Measurements from ENCODE around the gene MAP2K5. TPM values are rescaled to one million over a fixed set of nuclear protein-coding genes. Genes with fewer than 3 reads are reported as not detected.

The MAP2K5 gene
- total and polyA plus RNA-seq, 9 of the 15 experiments (the other 6 are each of a cell fraction or from before 2014, with no cell fraction given) = 0.41 to 16.5 (median 7.5) TPM

DNA sequence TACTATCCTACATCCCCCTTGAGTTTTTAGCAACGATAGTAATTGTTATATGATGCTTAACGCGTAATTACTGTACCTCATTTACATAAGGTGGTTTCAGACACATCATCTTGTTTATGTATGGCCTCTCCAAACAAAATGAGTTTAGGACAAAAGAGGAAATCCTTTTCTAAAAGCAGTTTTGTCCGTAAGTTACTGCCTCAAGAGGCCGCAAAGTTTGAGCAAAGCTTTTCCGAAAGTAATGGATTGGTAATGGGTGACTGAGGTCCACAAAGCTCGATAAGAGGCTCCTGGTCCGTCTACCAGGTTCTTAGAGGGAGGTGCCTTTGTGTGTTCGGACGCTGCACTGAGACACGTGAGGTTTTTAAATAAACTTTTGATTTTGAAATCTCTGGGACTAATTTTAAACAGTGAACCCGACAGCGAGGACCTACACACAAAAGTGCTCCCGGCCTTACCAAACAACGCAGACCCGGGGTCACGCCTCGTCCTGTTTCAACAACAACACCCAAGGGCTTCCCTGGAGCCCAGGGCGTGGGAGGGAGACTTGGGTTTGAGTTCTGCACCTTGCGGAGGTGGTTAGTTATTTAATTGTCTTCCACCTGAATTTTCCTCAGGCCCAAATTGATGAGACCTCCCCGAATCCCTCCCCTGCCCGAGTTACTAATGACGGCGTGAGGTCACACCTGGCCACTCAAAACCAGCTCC lies 22.0 kb upstream of the MAP2K5 start (continued):
- TF ChIP-seq ZNF668 (CRISPR knock-in tag; IDR thresholded peaks at IDR 0.05) (no peak), FOSL1 (tag; conservative IDR thresholded peaks at IDR 0.05) (no peak), DPF2 (IDR thresholded peaks at IDR 0.05) (peak; percentile 29), ZZZ3 (IDR thresholded peaks at IDR 0.05) (no peak), ZNF354B (CRISPR knock-in tag; IDR thresholded peaks at IDR 0.05) (no peak), NFRKB (IDR thresholded peaks at IDR 0.05; ENCODE audit: low read depth) (peak; percentile 13; the same call in 1 of the 2 replicates), HDAC3 (IDR thresholded peaks at IDR 0.05; ENCODE audit: borderline replicate concordance, partially characterized antibody) (no peak), ZNF224 (CRISPR knock-in tag; IDR thresholded peaks at IDR 0.05) (no peak), ZFX (CRISPR knock-in tag; IDR thresholded peaks at IDR 0.05) (no peak), ZNF76 (CRISPR knock-in tag; IDR thresholded peaks at IDR 0.05; ENCODE audit: borderline replicate concordance) (no peak), ZNF184 (CRISPR knock-in tag; IDR thresholded peaks at IDR 0.05) (no peak), SMARCA5 (IDR thresholded peaks at IDR 0.05) (no peak), HDAC1 (IDR thresholded peaks at IDR 0.05) (no peak), PML (IDR thresholded peaks at IDR 0.05; ENCODE audit: low read length) (peak; percentile 21; the same call in 1 of the 2 replicates), CBX8 (IDR thresholded peaks at IDR 0.05; ENCODE audit: borderline replicate concordance, extremely low read depth, low read depth, low read length, poor library complexity, severe bottlenecking) (no peak), MEIS2 (IDR thresholded peaks at IDR 0.05; ENCODE audit: partially characterized antibody) (no peak), PHTF2 (CRISPR knock-in tag; IDR thresholded peaks at IDR 0.05) (no peak)
- TF ChIP-seq, protein P1, sequence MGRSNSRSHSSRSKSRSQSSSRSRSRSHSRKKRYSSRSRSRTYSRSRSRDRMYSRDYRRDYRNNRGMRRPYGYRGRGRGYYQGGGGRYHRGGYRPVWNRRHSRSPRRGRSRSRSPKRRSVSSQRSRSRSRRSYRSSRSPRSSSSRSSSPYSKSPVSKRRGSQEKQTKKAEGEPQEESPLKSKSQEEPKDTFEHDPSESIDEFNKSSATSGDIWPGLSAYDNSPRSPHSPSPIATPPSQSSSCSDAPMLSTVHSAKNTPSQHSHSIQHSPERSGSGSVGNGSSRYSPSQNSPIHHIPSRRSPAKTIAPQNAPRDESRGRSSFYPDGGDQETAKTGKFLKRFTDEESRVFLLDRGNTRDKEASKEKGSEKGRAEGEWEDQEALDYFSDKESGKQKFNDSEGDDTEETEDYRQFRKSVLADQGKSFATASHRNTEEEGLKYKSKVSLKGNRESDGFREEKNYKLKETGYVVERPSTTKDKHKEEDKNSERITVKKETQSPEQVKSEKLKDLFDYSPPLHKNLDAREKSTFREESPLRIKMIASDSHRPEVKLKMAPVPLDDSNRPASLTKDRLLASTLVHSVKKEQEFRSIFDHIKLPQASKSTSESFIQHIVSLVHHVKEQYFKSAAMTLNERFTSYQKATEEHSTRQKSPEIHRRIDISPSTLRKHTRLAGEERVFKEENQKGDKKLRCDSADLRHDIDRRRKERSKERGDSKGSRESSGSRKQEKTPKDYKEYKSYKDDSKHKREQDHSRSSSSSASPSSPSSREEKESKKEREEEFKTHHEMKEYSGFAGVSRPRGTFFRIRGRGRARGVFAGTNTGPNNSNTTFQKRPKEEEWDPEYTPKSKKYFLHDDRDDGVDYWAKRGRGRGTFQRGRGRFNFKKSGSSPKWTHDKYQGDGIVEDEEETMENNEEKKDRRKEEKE (IDR thresholded peaks at IDR 0.05; ENCODE audit: borderline replicate concordance in 1 of 2, control insufficient read depth in 1 of 2, low read depth in 2 of 2, low read length in 1 of 2) = no peak
- TF ChIP-seq, protein P2, sequence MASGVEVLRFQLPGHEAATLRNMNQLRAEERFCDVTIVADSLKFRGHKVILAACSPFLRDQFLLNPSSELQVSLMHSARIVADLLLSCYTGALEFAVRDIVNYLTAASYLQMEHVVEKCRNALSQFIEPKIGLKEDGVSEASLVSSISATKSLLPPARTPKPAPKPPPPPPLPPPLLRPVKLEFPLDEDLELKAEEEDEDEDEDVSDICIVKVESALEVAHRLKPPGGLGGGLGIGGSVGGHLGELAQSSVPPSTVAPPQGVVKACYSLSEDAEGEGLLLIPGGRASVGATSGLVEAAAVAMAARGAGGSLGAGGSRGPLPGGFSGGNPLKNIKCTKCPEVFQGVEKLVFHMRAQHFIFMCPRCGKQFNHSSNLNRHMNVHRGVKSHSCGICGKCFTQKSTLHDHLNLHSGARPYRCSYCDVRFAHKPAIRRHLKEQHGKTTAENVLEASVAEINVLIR (CRISPR knock-in tag; IDR thresholded peaks at IDR 0.05) = no peak
- TF ChIP-seq, protein P3, sequence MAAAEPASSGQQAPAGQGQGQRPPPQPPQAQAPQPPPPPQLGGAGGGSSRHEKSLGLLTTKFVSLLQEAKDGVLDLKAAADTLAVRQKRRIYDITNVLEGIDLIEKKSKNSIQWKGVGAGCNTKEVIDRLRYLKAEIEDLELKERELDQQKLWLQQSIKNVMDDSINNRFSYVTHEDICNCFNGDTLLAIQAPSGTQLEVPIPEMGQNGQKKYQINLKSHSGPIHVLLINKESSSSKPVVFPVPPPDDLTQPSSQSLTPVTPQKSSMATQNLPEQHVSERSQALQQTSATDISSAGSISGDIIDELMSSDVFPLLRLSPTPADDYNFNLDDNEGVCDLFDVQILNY (CRISPR knock-in tag; IDR thresholded peaks at IDR 0.05) = no peak
- TF ChIP-seq, protein P4, sequence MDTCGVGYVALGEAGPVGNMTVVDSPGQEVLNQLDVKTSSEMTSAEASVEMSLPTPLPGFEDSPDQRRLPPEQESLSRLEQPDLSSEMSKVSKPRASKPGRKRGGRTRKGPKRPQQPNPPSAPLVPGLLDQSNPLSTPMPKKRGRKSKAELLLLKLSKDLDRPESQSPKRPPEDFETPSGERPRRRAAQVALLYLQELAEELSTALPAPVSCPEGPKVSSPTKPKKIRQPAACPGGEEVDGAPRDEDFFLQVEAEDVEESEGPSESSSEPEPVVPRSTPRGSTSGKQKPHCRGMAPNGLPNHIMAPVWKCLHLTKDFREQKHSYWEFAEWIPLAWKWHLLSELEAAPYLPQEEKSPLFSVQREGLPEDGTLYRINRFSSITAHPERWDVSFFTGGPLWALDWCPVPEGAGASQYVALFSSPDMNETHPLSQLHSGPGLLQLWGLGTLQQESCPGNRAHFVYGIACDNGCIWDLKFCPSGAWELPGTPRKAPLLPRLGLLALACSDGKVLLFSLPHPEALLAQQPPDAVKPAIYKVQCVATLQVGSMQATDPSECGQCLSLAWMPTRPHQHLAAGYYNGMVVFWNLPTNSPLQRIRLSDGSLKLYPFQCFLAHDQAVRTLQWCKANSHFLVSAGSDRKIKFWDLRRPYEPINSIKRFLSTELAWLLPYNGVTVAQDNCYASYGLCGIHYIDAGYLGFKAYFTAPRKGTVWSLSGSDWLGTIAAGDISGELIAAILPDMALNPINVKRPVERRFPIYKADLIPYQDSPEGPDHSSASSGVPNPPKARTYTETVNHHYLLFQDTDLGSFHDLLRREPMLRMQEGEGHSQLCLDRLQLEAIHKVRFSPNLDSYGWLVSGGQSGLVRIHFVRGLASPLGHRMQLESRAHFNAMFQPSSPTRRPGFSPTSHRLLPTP (IDR thresholded peaks at IDR 0.05; ENCODE audit: borderline replicate concordance, extremely low read depth, insufficient read length) = no peak
